PC-3 (cell line): Measurements from ENCODE around the gene IDI2.

Experiments
- EZH2 ChIP-seq: fragments of 300-600 bp; sonication (generic); IDR thresholded peaks from one replicate; pipeline ENCODE4 v1.6.1; 2017; ENCODE audit warnings: antibody characterized with exemption, mild to moderate bottlenecking, low read length; ENCODE audit not compliant: unreplicated experiment
- EZH2phosphoT487 ChIP-seq: fragments of 300-600 bp; sonication (generic); IDR thresholded peaks from 2 replicates; pipeline ENCODE4 v1.6.1; 2018; ENCODE audit warnings: mild to moderate bottlenecking, antibody characterized with exemption, low read length, borderline replicate concordance
- TF ChIP-seq, protein P1 (sequence below): fragments of 300-600 bp; sonication (generic); conservative IDR thresholded peaks from 2 replicates; pipeline ENCODE4 v1.5.1; 2017; ENCODE audit warnings: antibody characterized with exemption, low read depth, mild to moderate bottlenecking, low read length

GRCh38 chr10:1025683-1026082, at the start of gene IDI2:
- TF ChIP-seq, protein P1, sequence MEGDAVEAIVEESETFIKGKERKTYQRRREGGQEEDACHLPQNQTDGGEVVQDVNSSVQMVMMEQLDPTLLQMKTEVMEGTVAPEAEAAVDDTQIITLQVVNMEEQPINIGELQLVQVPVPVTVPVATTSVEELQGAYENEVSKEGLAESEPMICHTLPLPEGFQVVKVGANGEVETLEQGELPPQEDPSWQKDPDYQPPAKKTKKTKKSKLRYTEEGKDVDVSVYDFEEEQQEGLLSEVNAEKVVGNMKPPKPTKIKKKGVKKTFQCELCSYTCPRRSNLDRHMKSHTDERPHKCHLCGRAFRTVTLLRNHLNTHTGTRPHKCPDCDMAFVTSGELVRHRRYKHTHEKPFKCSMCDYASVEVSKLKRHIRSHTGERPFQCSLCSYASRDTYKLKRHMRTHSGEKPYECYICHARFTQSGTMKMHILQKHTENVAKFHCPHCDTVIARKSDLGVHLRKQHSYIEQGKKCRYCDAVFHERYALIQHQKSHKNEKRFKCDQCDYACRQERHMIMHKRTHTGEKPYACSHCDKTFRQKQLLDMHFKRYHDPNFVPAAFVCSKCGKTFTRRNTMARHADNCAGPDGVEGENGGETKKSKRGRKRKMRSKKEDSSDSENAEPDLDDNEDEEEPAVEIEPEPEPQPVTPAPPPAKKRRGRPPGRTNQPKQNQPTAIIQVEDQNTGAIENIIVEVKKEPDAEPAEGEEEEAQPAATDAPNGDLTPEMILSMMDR = no peak
- TF ChIP-seq EZH2 = no peak
- TF ChIP-seq EZH2phosphoT487 = no peak
